Right lobe of liver (tissue), 6 donors: ENCODE data around the gene TEX12. TPM values are rescaled to one million over a fixed set of nuclear protein-coding genes. Genes with fewer than 3 reads are reported as not detected.
"Not testable (repeated sequence)": the region's sequence is repeated elsewhere in the genome, so short reads cannot be mapped to it uniquely, and the experiment has no call there.

Experiments used
- ATAC-seq, 4 donors: fragments of 200-7000 bp; cut with Tn5 transposase; one replicate each; pipeline ENCODE4 v1.9.1; 2020; ENCODE audit warnings: mild to moderate bottlenecking in 4 of 4, moderate library complexity in 4 of 4
- DNase-seq, 3 donors: peaks; one replicate each; pipeline ENCODE4 v3.0.0-alpha.2; 2020
- H3K27ac ChIP-seq, 3 donors: fragments of 200-600 bp; one replicate each; pipeline ENCODE4 v1.8.0; 2022
- H3K27me3 ChIP-seq, 2 donors: fragments of 200-600 bp; one replicate each; pipeline ENCODE4 v1.8.0; 2022
- H3K36me3 ChIP-seq, 4 donors: fragments of 200-600 bp; sonication (generic) in 1 of 4; one replicate each; pipeline versions ENCODE4 v1.5.1 to v1.8.0; 2017 to 2022; ENCODE audit warnings: control low read depth in 1 of 4
- H3K4me1 ChIP-seq, 4 donors: fragments of 200-600 bp; sonication (generic) in 1 of 4; one replicate each; pipeline versions ENCODE4 v1.5.1 to v1.8.0; 2017 to 2022; ENCODE audit warnings: control low read depth in 1 of 4
- H3K4me3 ChIP-seq, 3 donors: fragments of 200-600 bp; one replicate each; pipeline ENCODE4 v1.8.0; 2022
- H3K9me3 ChIP-seq, 4 donors: fragments of 200-600 bp; sonication (generic) in 1 of 4; one replicate each; pipeline versions ENCODE4 v1.5.1 to v1.8.0; 2017 to 2022; ENCODE audit warnings: control low read depth in 1 of 4
- CTCF ChIP-seq, 4 donors: fragments of 200-600 bp in 3 of 4; fragments of 450-650 bp in 1 of 4; IDR thresholded peaks; one replicate each; pipeline versions ENCODE4 v1.5.1 to v1.8.0; 2016 to 2022; ENCODE audit warnings: antibody characterized with exemption in 4 of 4, mild to moderate bottlenecking in 2 of 4
- POLR2A ChIP-seq: fragments of 450-650 bp; IDR thresholded peaks from one replicate; pipeline ENCODE4 v1.6.1; 2017; ENCODE audit warnings: antibody characterized with exemption, mild to moderate bottlenecking
- WGBS: methylation state at CpG from one replicate; pipeline ENCODE4 v1.1.6; 2018; ENCODE audit warnings: low coverage, low lambda C conversion rate; ENCODE audit not compliant: insufficient coverage; ENCODE audit errors: missing lambda C conversion rate; 5-methylcytosine and 5-hydroxymethylcytosine counted together
- intact Hi-C, 2 donors: fragments of 100-400 bp; cut with DNase I; formaldehyde crosslinking; loops; one replicate each; pipeline versions ENCODE4 v1.11.2 to v1.14.1; 2022
- total RNA-seq, 6 experiments: library from RNA; depleted of rRNA in 2 of 6; stranded (reverse); fragments of >200 nt in 2 of 6; fragmentation: NEBNext Ultra II Directional in 3 of 6; extraction: Animal tissue kit (Norgen Biotek cat#: 25700) in 3 of 6; gene quantifications; one replicate each; pipeline versions ENCODE4 v1.1.0 to v1.2.4, GENCODE V29; 2016 to 2023
- donor health status: DM: no; HTN: yes; CAD: no.
- donor health status: DM: no; HTN: no; CAD: no.
- donor health status: DM: no; HTN: no; CAD: no.
- donor health status: DM: no; HTN: yes; CAD: no.
- donor health status: DM: no; HTN: yes; CAD: no.

TEX12 gene
- total RNA-seq, 6 experiments from 2014 or later, result 0.31 TPM; not detected in 5

- H3K27ac ChIP-seq, result peak overlapping the region; percentile 45 to 58 (median 51)
- H3K27me3 ChIP-seq, result no peaks in the 10 kb centered on the region
These were observed 10.0 kb upstream of the TEX12 start for GRCh38 chr11:112156956-112157766.

DNA sequence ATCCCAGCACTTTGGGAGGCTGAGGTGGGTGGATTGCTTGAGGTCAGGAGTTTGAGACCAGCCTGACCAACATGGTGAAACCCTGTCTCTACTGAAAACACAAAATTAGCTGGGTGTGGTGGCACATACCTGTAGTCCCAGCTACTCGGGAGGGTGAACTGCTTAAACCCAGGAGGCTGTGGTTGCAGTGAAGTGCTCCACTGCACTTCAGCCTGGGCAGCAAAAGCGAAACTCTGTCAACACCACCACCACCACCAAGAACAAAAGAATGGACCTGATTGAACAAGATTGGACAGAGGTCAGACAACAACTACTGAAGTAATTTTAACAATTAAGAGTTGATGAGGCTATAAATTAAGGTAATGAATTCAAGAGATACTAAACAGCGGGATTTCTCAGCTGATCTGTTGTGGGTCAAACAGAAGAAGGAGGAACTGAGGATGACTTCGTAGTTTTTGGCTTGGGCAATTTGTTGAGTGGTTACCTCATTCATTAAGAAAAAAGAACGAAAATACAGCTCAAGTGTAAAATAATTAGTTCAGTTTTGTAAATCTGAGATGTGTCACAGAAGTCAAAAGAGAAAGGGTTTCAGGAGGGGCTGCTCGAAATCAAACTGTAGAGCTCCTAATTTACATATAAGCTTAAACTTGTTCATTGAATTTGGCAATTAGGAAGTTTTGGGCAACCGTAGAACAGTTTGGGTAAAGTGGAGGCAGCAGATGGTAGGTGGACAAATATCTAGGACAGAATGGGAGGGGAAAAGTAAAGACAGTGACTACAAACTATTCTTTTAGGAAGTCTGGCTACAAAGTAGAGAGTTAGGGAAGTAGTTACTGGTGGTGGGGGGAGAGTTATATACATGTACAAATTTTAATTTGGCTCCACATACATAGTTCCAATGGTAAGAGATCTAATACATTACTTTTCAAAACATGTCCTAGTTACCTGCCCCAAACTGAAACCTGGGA, 7.8 kb upstream of the TEX12 start:
- Histone ChIP-seq H3K36me3 (no peaks in the 10 kb centered on the region), H3K4me1 (peaks cover 0 to 19% (median 8%) of the 10 kb centered on the region in 4 donors), H3K4me3 (no peak overlapping the region), H3K9me3 (no peaks in the 10 kb centered on the region), H3K27ac (peak overlapping the region in 1 of 3 donors; percentile 20), H3K27me3 (no peaks in the 10 kb centered on the region)
- DNase-seq (no peak), ATAC-seq (no peak)
- WGBS, result 69% methylated on average over 6 of the region's 7 CpGs
- intact Hi-C loops, result no loop called here
- TF ChIP-seq CTCF (IDR thresholded peaks at IDR 0.05), result no peak

More at GRCh38 chr11:112156956-112157766, 10.0 kb upstream of the TEX12 start:
- 50% methylated on average over 4 of the region's 4 CpGs for WGBS
- TF ChIP-seq POLR2A, result no peak
- TF ChIP-seq CTCF (IDR thresholded peaks at IDR 0.05), result no peak
- intact Hi-C loops, result no loop called here
- no peaks in the 10 kb centered on the region for H3K36me3 ChIP-seq
- peaks cover 0 to 13% (median 5%) of the 10 kb centered on the region in 4 donors for H3K4me1 ChIP-seq
- no peaks in the 10 kb centered on the region for H3K9me3 ChIP-seq
- H3K4me3 ChIP-seq, result no peak overlapping the region
- DNase-seq (no peak), ATAC-seq (peak; percentile 90 to 95 (median 94))

DNA sequence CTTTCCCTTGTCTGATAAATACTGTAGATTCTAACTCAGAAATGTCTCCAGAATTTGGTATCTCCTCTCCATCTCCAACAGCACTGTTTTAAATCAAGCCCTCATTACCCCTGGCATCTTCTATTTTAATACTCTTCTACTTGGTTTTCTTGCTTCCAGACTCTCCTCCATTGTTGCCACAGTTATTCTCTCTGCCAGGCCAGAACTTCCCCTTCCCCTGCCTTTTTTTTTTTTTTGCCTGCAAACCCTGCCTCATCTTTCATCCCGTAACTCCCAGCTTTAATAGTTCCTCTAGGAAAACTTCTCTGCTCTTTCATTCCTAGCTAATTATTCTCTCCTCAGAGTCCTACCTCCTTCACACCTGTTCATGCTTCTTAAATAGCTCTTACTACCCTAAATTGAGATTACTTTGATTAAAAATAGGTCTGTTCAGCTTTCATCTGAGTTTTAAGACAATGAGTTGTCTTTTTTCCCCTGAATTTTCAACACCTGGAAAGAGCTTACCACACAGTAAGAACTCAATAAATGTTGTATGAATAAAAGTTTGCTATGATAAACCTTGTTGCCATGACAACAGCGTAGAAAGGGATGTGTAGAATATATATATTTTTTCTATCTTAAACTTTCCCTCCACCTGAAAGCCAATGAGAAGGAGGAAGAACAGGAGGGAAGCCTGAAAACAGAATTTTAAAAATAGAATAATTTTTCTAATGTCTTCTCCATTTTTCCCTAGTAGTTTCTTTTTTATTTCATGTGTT, 6.9 kb upstream of the TEX12 start:
- intact Hi-C loops, result no loop called here
- no peaks in the 10 kb centered on the region for H3K27me3 ChIP-seq
- WGBS, result 71% methylated on average over 2 of the region's 2 CpGs
- no peak overlapping the region for H3K4me3 ChIP-seq
- ATAC-seq (no peak), DNase-seq (no peak)
- peaks cover 0 to 19% (median 8%) of the 10 kb centered on the region in 4 donors for H3K4me1 ChIP-seq
- H3K36me3 ChIP-seq, result no peaks in the 10 kb centered on the region
- no peak for TF ChIP-seq POLR2A
- no peak for TF ChIP-seq CTCF (IDR thresholded peaks at IDR 0.05)
- no peaks in the 10 kb centered on the region for H3K9me3 ChIP-seq
- H3K27ac ChIP-seq, result peak overlapping the region in 1 of 3 donors; percentile 20

DNA sequence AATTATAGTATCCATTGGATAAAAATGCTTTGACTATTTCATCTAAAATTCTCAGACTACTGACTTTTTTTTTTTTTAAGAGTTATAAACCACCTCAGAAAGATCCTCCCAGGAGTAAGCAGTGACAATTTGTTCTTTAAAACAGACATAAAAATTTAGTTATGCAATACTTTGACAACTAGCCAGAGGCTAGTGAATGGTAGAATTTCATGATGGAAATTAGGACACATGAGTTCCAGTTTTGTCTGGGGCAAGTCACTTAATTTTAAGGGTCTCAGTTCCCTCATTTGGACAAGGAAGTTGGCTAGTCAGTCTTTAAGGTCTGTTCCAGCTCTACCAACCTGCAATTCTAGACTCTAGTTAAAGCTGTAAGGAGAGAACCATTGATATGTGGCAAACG, 6.2 kb upstream of the TEX12 start:
- intact Hi-C loops, result no loop called here
- ATAC-seq, result peak in 2 of 4 donors; percentile 17 to 42

GRCh38 chr11:112162200-112162599, 5.0 kb upstream of the TEX12 start:
- H3K4me1 ChIP-seq, result peaks cover 0 to 24% (median 8%) of the 10 kb centered on the region in 4 donors
- H3K4me3 ChIP-seq, H3K9me3 ChIP-seq, DNase-seq, H3K27me3 ChIP-seq, H3K27ac ChIP-seq, H3K36me3 ChIP-seq, intact Hi-C loops, ATAC-seq: not testable (repeated sequence)
- WGBS, result no CpG with 5 or more reads among the region's 1 CpG

More for the DNA sequence above, 6.2 kb upstream of the TEX12 start:
- Histone ChIP-seq H3K9me3 (no peaks in the 10 kb centered on the region), H3K4me1 (peaks cover 0 to 20% (median 8%) of the 10 kb centered on the region in 4 donors), H3K27ac (peak overlapping the region in 1 of 3 donors; percentile 12), H3K36me3 (no peaks in the 10 kb centered on the region), H3K27me3 (no peaks in the 10 kb centered on the region), H3K4me3 (no peak overlapping the region)
- TF ChIP-seq CTCF (IDR thresholded peaks at IDR 0.05) (no peak), POLR2A (peak; percentile 26)
- WGBS, result 31% methylated on average over 1 of the region's 1 CpG
- no peak for DNase-seq
